ENCODE data around the gene SPOCK1. TPM values are rescaled to one million over a fixed set of nuclear protein-coding genes. Genes with fewer than 3 reads are reported as not detected.

SPOCK1 gene
- total and polyA plus RNA-seq, 4 donors = 0.07 to 0.18 (median 0.17) TPM; not detected in 1

GRCh38 chr5:137085206-137085605 lies 413.9 kb downstream of the SPOCK1 start:
- peaks cover 0 to 3% (median 0%) of the 10 kb centered on the region in 4 donors for H3K27me3 ChIP-seq (ENCODE audit: control insufficient read depth in 4 of 4, insufficient read depth in 4 of 4, low read length in 3 of 4)
- no peak overlapping the region for H3K4me3 ChIP-seq (ENCODE audit: low read depth in 1 of 3, low read length in 3 of 3)
- no peaks in the 10 kb centered on the region for H3K9me3 ChIP-seq (ENCODE audit: control insufficient read depth in 4 of 4, low read length in 3 of 4)
- TF ChIP-seq FOXA1 (IDR thresholded peaks at IDR 0.05) = no peak
- TF ChIP-seq, protein P1, sequence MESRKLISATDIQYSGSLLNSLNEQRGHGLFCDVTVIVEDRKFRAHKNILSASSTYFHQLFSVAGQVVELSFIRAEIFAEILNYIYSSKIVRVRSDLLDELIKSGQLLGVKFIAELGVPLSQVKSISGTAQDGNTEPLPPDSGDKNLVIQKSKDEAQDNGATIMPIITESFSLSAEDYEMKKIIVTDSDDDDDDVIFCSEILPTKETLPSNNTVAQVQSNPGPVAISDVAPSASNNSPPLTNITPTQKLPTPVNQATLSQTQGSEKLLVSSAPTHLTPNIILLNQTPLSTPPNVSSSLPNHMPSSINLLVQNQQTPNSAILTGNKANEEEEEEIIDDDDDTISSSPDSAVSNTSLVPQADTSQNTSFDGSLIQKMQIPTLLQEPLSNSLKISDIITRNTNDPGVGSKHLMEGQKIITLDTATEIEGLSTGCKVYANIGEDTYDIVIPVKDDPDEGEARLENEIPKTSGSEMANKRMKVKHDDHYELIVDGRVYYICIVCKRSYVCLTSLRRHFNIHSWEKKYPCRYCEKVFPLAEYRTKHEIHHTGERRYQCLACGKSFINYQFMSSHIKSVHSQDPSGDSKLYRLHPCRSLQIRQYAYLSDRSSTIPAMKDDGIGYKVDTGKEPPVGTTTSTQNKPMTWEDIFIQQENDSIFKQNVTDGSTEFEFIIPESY (IDR thresholded peaks at IDR 0.05) = no peak
- no peak for TF ChIP-seq GABPA (IDR thresholded peaks at IDR 0.05 in 1 of 2, conservative IDR thresholded peaks at IDR 0.05 in 1 of 2)
- no peak for TF ChIP-seq HNF4G (IDR thresholded peaks at IDR 0.05)
- TF ChIP-seq CTCF (IDR thresholded peaks at IDR 0.05; ENCODE audit: low read depth, low read length, missing input control) = no peak
- no peak for TF ChIP-seq SP1 (IDR thresholded peaks at IDR 0.05)
- TF ChIP-seq FOXA2 (IDR thresholded peaks at IDR 0.05) = no peak
- TF ChIP-seq TAF1 (conservative IDR thresholded peaks at IDR 0.05) = no peak
- no peak for TF ChIP-seq NR2F2 (IDR thresholded peaks at IDR 0.05)
- TF ChIP-seq, protein P2, sequence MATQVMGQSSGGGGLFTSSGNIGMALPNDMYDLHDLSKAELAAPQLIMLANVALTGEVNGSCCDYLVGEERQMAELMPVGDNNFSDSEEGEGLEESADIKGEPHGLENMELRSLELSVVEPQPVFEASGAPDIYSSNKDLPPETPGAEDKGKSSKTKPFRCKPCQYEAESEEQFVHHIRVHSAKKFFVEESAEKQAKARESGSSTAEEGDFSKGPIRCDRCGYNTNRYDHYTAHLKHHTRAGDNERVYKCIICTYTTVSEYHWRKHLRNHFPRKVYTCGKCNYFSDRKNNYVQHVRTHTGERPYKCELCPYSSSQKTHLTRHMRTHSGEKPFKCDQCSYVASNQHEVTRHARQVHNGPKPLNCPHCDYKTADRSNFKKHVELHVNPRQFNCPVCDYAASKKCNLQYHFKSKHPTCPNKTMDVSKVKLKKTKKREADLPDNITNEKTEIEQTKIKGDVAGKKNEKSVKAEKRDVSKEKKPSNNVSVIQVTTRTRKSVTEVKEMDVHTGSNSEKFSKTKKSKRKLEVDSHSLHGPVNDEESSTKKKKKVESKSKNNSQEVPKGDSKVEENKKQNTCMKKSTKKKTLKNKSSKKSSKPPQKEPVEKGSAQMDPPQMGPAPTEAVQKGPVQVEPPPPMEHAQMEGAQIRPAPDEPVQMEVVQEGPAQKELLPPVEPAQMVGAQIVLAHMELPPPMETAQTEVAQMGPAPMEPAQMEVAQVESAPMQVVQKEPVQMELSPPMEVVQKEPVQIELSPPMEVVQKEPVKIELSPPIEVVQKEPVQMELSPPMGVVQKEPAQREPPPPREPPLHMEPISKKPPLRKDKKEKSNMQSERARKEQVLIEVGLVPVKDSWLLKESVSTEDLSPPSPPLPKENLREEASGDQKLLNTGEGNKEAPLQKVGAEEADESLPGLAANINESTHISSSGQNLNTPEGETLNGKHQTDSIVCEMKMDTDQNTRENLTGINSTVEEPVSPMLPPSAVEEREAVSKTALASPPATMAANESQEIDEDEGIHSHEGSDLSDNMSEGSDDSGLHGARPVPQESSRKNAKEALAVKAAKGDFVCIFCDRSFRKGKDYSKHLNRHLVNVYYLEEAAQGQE (IDR thresholded peaks at IDR 0.05) = no peak
- TF ChIP-seq JUND (IDR thresholded peaks at IDR 0.05) = no peak
- no peak for TF ChIP-seq EGR1 (IDR thresholded peaks at IDR 0.05; ENCODE audit: low read depth in 2 of 2)
- no peak for TF ChIP-seq RAD21 (IDR thresholded peaks at IDR 0.05)
- TF ChIP-seq RXRA (IDR thresholded peaks at IDR 0.05) = no peak
- no peak for TF ChIP-seq HNF4A (conservative IDR thresholded peaks at IDR 0.05)
- TF ChIP-seq YY1 (IDR thresholded peaks at IDR 0.05) = no peak
- no peak for TF ChIP-seq ATF3 (IDR thresholded peaks at IDR 0.05)
- no peak for TF ChIP-seq MAX (IDR thresholded peaks at IDR 0.05)
- WGBS = 87% methylated on average over 4 of the region's 4 CpGs
- no peak overlapping the region for H3K9ac ChIP-seq (ENCODE audit: low read depth in 1 of 2, low read length in 2 of 2)
- DNase-seq (ENCODE audit: low spot score) = no peak
- H3K27ac ChIP-seq (ENCODE audit: low read depth in 1 of 2, low read length in 2 of 2) = no peak overlapping the region
- no peaks in the 10 kb centered on the region for H3K36me3 ChIP-seq (ENCODE audit: control insufficient read depth in 4 of 4, insufficient read depth in 3 of 4, low read depth in 1 of 4, low read length in 3 of 4)
- no peaks in the 10 kb centered on the region for H3K4me1 ChIP-seq (ENCODE audit: control insufficient read depth in 4 of 4, insufficient read depth in 4 of 4, low read length in 3 of 4)
